Measurements from ENCODE around the gene TSPAN12. TPM values are rescaled to one million over a fixed set of nuclear protein-coding genes. Genes with fewer than 3 reads are reported as not detected.
A peak's percentile ranks its signal among the peaks of the same experiment; 100 is the strongest.
"Not testable (repeated sequence)": the region's sequence is repeated elsewhere in the genome, so short reads cannot be mapped to it uniquely, and the experiment has no call there.

Gene TSPAN12
- 0.59 and 1.8 TPM in 2 replicates for total RNA-seq

GRCh38 chr7:120857588-120858573 lies at the start of gene TSPAN12:
TSS of gene TSPAN12 (minus strand) at chr7:120858144. CDS start at chr7:120856763, 1,381 bp downstream.
- no peaks in the 10 kb centered on the region for H4K20me1 ChIP-seq (ENCODE audit: insufficient read depth, low read length)
- peak within 1 kb of the TSS; percentile 93 for H3K4me2 ChIP-seq (ENCODE audit: insufficient read depth, low read length)
- peak within 1 kb of the TSS; percentile 94 for H2AFZ ChIP-seq (ENCODE audit: low read length)
- TF ChIP-seq CTCF (IDR thresholded peaks at IDR 0.05; ENCODE audit: extremely low read depth, low read depth, low read length), result peak; percentile 40
- no peaks in the 10 kb centered on the region for H3K9me3 ChIP-seq (ENCODE audit: low read depth, low read length)
- H3K79me2 ChIP-seq (ENCODE audit: insufficient read depth, low read length), result no peaks in the 10 kb centered on the region
- H3K4me3 ChIP-seq (ENCODE audit: insufficient read depth, low read length), result peak within 1 kb of the TSS; percentile 73
- peaks cover 25% of the 10 kb centered on the region for H3K27me3 ChIP-seq (ENCODE audit: insufficient read depth, low read length)
- peaks cover 4% of the 10 kb centered on the region for H3K4me1 ChIP-seq (ENCODE audit: insufficient read depth, low read length)
- no peaks in the 10 kb centered on the region for H3K36me3 ChIP-seq (ENCODE audit: insufficient read depth, low read length)
- DNase-seq (ENCODE audit: insufficient read length, low spot score, missing footprints), result peak; percentile 93
- H3K27ac ChIP-seq (ENCODE audit: low read depth, low read length), result no peak within 1 kb of the TSS

- Histone ChIP-seq H3K27me3 (ENCODE audit: insufficient read depth, low read length) (no peaks in the 10 kb centered on the region), H3K36me3 (ENCODE audit: insufficient read depth, low read length) (no peaks in the 10 kb centered on the region), H3K27ac (ENCODE audit: low read depth, low read length) (no peak overlapping the region), H3K9me3 (ENCODE audit: low read depth, low read length) (no peaks in the 10 kb centered on the region), H3K4me1 (ENCODE audit: insufficient read depth, low read length) (no peaks in the 10 kb centered on the region), H3K4me2 (ENCODE audit: insufficient read depth, low read length) (no peak overlapping the region), H3K79me2 (ENCODE audit: insufficient read depth, low read length) (no peaks in the 10 kb centered on the region), H3K4me3 (ENCODE audit: insufficient read depth, low read length) (no peak overlapping the region), H4K20me1 (ENCODE audit: insufficient read depth, low read length) (no peaks in the 10 kb centered on the region), H2AFZ (ENCODE audit: low read length) (no peak overlapping the region)
- no peak for DNase-seq (ENCODE audit: insufficient read length, low spot score, missing footprints)
- TF ChIP-seq CTCF (IDR thresholded peaks at IDR 0.05; ENCODE audit: extremely low read depth, low read depth, low read length), result no peak
These were observed 41.0 kb upstream of the TSPAN12 start for GRCh38 chr7:120898715-120899499.

- not testable (repeated sequence) for H3K27me3 ChIP-seq (ENCODE audit: insufficient read depth, low read length); H4K20me1 ChIP-seq (ENCODE audit: insufficient read depth, low read length); H3K4me2 ChIP-seq (ENCODE audit: insufficient read depth, low read length); H3K36me3 ChIP-seq (ENCODE audit: insufficient read depth, low read length); H3K9me3 ChIP-seq (ENCODE audit: low read depth, low read length); H3K4me1 ChIP-seq (ENCODE audit: insufficient read depth, low read length); H2AFZ ChIP-seq (ENCODE audit: low read length); H3K27ac ChIP-seq (ENCODE audit: low read depth, low read length); DNase-seq (ENCODE audit: insufficient read length, low spot score, missing footprints); H3K4me3 ChIP-seq (ENCODE audit: insufficient read depth, low read length); H3K79me2 ChIP-seq (ENCODE audit: insufficient read depth, low read length)
These were observed 37.3 kb upstream of the TSPAN12 start for GRCh38 chr7:120895253-120895652.

- DNase-seq (ENCODE audit: insufficient read length, low spot score, missing footprints); H3K79me2 ChIP-seq (ENCODE audit: insufficient read depth, low read length); H3K36me3 ChIP-seq (ENCODE audit: insufficient read depth, low read length); H2AFZ ChIP-seq (ENCODE audit: low read length); H3K4me1 ChIP-seq (ENCODE audit: insufficient read depth, low read length); H3K4me3 ChIP-seq (ENCODE audit: insufficient read depth, low read length); H4K20me1 ChIP-seq (ENCODE audit: insufficient read depth, low read length); H3K27ac ChIP-seq (ENCODE audit: low read depth, low read length); H3K27me3 ChIP-seq (ENCODE audit: insufficient read depth, low read length); H3K4me2 ChIP-seq (ENCODE audit: insufficient read depth, low read length); H3K9me3 ChIP-seq (ENCODE audit: low read depth, low read length): not testable (repeated sequence)
These were observed 27.7 kb upstream of the TSPAN12 start for GRCh38 chr7:120885602-120886001.

All from osteoblast (primary cell).